Neural progenitor cell (in vitro differentiated cells): ENCODE data around the gene FRRS1. TPM values are rescaled to one million over a fixed set of nuclear protein-coding genes. Genes with fewer than 3 reads are reported as not detected.

Source experiments
- DNase-seq: peaks from one replicate; pipeline ENCODE4 v3.0.0-alpha.2; 2016; ENCODE audit warnings: low spot score
- H2AFZ ChIP-seq: fragments of 200-600 bp; sonication (generic); replicated peaks from 2 replicates; pipeline ENCODE4 v1.6.1; 2016; ENCODE audit warnings: antibody characterized with exemption
- H3F3A ChIP-seq: fragments of 200-600 bp; sonication (generic); 2 replicates; pipeline ENCODE4 v1.6.1; 2016; ENCODE audit warnings: antibody characterized with exemption, low read depth
- H3K27ac ChIP-seq: fragments of 200-600 bp; sonication (generic); 2 replicates; pipeline ENCODE4 v1.5.1; 2016; ENCODE audit warnings: mild to moderate bottlenecking
- H3K27me3 ChIP-seq: fragments of 200-600 bp; sonication (generic); 2 replicates; pipeline ENCODE4 v1.6.1; 2016; ENCODE audit warnings: mild to moderate bottlenecking, moderate library complexity
- H3K36me3 ChIP-seq: fragments of 200-600 bp; sonication (generic); 2 replicates; pipeline ENCODE4 v1.5.1; 2016
- H3K4me1 ChIP-seq: fragments of 200-600 bp; sonication (generic); 2 replicates; pipeline ENCODE4 v1.6.1; 2016; ENCODE audit warnings: mixed run types
- H3K4me2 ChIP-seq: fragments of 200-600 bp; sonication (generic); 2 replicates; pipeline ENCODE4 v1.6.1; 2016
- H3K4me3 ChIP-seq: fragments of 200-600 bp; sonication (generic); 2 replicates; pipeline ENCODE4 v1.5.1; 2016
- H3K79me2 ChIP-seq: fragments of 200-600 bp; sonication (generic); 2 replicates; pipeline ENCODE4 v1.6.1; 2016; ENCODE audit warnings: low read depth
- H3K9ac ChIP-seq: fragments of 200-600 bp; sonication (generic); 2 replicates; pipeline ENCODE4 v1.6.1; 2016
- H3K9me3 ChIP-seq: fragments of 200-600 bp; sonication (generic); 2 replicates; pipeline ENCODE4 v1.5.1; 2016; ENCODE audit warnings: low read depth
- H4K20me1 ChIP-seq: fragments of 200-600 bp; sonication (generic); 2 replicates; pipeline ENCODE4 v1.6.1; 2016; ENCODE audit warnings: low read depth
- H3K27ac Mint-ChIP-seq: 3 replicates; pipeline ENCODE4 v1.8.0; 2021; ENCODE audit warnings: mixed read lengths
- H3K27me3 Mint-ChIP-seq: 2 replicates; pipeline ENCODE4 v1.8.0; 2022; ENCODE audit warnings: low read depth, mild to moderate bottlenecking, inconsistent platforms, moderate library complexity, mixed read lengths; ENCODE audit not compliant: insufficient read depth
- H3K36me3 Mint-ChIP-seq: 3 replicates; pipeline ENCODE4 v1.8.0; 2021; ENCODE audit warnings: mixed read lengths
- H3K4me1 Mint-ChIP-seq: 3 replicates; pipeline ENCODE4 v1.8.0; 2021; ENCODE audit warnings: mixed read lengths
- H3K4me3 Mint-ChIP-seq: 3 replicates; pipeline ENCODE4 v1.8.0; 2021; ENCODE audit warnings: mild to moderate bottlenecking, moderate library complexity, mixed read lengths
- H3K9me3 Mint-ChIP-seq: 3 replicates; pipeline ENCODE4 v1.8.0; 2020; ENCODE audit warnings: mixed read lengths
- EZH2 ChIP-seq: fragments of 200-600 bp; sonication (generic); IDR thresholded peaks from 2 replicates; pipeline ENCODE4 v1.6.1; 2017; ENCODE audit warnings: antibody characterized with exemption, mild to moderate bottlenecking, moderate library complexity
- EZH2phosphoT487 ChIP-seq: fragments of 200-600 bp; sonication (generic); IDR thresholded peaks from 2 replicates; pipeline ENCODE4 v1.6.1; 2017; ENCODE audit warnings: antibody characterized with exemption
- total RNA-seq: library from RNA; depleted of rRNA; stranded (reverse); fragments of >200 nt; gene quantifications from 2 replicates; pipeline ENCODE4 v1.2.3, GENCODE V29; 2015; ENCODE audit warnings: low replicate concordance
- TF ChIP-seq, protein P1 (sequence below): fragments of 200-600 bp; sonication (generic); IDR thresholded peaks from 2 replicates; pipeline ENCODE4 v1.5.1; 2017; ENCODE audit warnings: antibody characterized with exemption, mild to moderate bottlenecking

The FRRS1 gene
- total RNA-seq, 1 donor from 2014 or later: 5.1 TPM

DNA sequence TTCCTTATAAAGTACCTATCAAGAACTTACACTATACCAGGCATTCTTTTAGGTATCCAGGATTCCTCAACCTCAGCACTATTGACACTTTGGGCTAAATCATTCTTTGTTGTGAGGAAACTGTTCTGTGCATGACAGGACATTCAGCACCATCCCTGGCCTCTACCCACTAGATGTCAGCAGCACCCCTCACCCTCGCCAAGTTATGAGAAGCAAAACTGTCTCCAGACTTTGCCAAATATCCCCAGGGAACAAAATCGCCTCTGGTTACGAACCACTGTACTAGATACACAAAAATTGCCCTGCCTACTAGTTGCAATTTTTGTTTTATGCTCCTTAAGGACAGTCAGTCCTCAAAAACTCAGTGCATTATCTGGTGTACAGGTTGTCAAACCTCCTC, 84.9 kb downstream of the FRRS1 start:
- TF ChIP-seq EZH2 (no peak), EZH2phosphoT487 (no peak)
- TF ChIP-seq, protein P1, sequence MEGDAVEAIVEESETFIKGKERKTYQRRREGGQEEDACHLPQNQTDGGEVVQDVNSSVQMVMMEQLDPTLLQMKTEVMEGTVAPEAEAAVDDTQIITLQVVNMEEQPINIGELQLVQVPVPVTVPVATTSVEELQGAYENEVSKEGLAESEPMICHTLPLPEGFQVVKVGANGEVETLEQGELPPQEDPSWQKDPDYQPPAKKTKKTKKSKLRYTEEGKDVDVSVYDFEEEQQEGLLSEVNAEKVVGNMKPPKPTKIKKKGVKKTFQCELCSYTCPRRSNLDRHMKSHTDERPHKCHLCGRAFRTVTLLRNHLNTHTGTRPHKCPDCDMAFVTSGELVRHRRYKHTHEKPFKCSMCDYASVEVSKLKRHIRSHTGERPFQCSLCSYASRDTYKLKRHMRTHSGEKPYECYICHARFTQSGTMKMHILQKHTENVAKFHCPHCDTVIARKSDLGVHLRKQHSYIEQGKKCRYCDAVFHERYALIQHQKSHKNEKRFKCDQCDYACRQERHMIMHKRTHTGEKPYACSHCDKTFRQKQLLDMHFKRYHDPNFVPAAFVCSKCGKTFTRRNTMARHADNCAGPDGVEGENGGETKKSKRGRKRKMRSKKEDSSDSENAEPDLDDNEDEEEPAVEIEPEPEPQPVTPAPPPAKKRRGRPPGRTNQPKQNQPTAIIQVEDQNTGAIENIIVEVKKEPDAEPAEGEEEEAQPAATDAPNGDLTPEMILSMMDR: no peak
- H2AFZ ChIP-seq: peak overlapping the region; percentile 73
- H3K27me3 Mint-ChIP-seq: no peaks in the 10 kb centered on the region
- H3K36me3 ChIP-seq: no peaks in the 10 kb centered on the region
- H3K4me2 ChIP-seq: no peak overlapping the region
- no peak overlapping the region for H3K27ac ChIP-seq
- peaks cover 6% of the 10 kb centered on the region for H3K4me1 Mint-ChIP-seq
- H3K4me1 ChIP-seq: no peaks in the 10 kb centered on the region
- no peaks in the 10 kb centered on the region for H3K27me3 ChIP-seq
- H3K79me2 ChIP-seq: no peaks in the 10 kb centered on the region
- no peaks in the 10 kb centered on the region for H3K36me3 Mint-ChIP-seq
- H3K4me3 Mint-ChIP-seq: no peak overlapping the region
- no peak overlapping the region for H3K9ac ChIP-seq
- H3K9me3 ChIP-seq: no peaks in the 10 kb centered on the region
- H3K4me3 ChIP-seq: no peak overlapping the region
- H3F3A ChIP-seq: no peaks in the 10 kb centered on the region
- DNase-seq: no peak
- no peaks in the 10 kb centered on the region for H3K9me3 Mint-ChIP-seq
- H3K27ac Mint-ChIP-seq: no peak overlapping the region
- H4K20me1 ChIP-seq: no peaks in the 10 kb centered on the region

DNA sequence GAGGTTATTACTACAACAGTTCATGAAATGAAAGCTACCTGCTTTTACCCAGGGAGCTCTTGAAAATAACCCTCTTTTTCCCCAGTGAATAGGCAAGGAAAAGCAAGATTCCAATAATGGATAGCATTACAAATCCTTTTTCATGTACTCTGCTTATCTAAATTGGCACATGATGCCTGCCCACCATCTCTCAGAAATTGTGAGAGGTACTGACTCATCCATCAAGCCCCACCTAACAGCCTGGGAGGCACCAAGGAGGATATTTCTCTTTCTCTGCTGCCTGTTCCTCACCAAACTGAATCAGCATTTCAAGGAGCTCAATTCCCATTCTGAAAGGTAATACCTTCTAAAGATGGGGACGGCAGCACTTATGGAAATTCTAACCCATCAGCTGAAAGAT, 86.2 kb downstream of the FRRS1 start:
- Mint-ChIP-seq H3K36me3 (no peaks in the 10 kb centered on the region), H3K4me3 (no peak overlapping the region), H3K27ac (no peak overlapping the region), H3K9me3 (no peaks in the 10 kb centered on the region), H3K27me3 (no peaks in the 10 kb centered on the region), H3K4me1 (peaks cover 3% of the 10 kb centered on the region)
- no peak for DNase-seq
- H3K79me2 ChIP-seq: no peaks in the 10 kb centered on the region
- H3K9me3 ChIP-seq: no peaks in the 10 kb centered on the region
- no peaks in the 10 kb centered on the region for H3K36me3 ChIP-seq
- no peaks in the 10 kb centered on the region for H3F3A ChIP-seq
- H2AFZ ChIP-seq: no peak overlapping the region
- H3K27ac ChIP-seq: no peak overlapping the region
- no peaks in the 10 kb centered on the region for H4K20me1 ChIP-seq
- H3K4me3 ChIP-seq: no peak overlapping the region
- no peak overlapping the region for H3K9ac ChIP-seq
- H3K4me1 ChIP-seq: peaks cover 9% of the 10 kb centered on the region
- no peaks in the 10 kb centered on the region for H3K27me3 ChIP-seq
- no peak for TF ChIP-seq EZH2
- H3K4me2 ChIP-seq: no peak overlapping the region

DNA sequence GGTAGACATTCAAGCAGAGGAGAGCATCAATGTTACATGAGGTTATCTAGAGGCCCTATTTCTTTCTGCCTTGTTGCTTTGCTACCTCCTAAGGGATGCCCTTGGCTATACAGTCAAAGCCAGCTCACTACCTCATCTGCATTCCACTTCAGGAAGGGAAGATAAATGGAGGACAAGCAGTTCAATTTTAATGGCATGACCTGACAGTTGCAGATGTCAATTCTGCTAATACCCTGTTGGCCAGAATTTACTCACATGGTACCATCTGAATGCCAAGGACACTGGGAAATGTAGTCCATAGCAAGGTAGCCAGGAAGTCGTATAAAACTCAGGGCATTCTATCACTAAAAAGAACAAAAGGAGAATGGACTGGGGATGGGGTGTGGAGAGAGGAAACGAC, 89.0 kb downstream of the FRRS1 start:
- Histone ChIP-seq H3K79me2 (no peaks in the 10 kb centered on the region), H3K27me3 (no peaks in the 10 kb centered on the region), H4K20me1 (no peaks in the 10 kb centered on the region), H3K4me1 (peaks cover 9% of the 10 kb centered on the region), H3K4me2 (no peak overlapping the region), H3K4me3 (no peak overlapping the region), H3K9me3 (no peaks in the 10 kb centered on the region), H2AFZ (no peak overlapping the region), H3K9ac (no peak overlapping the region), H3K27ac (no peak overlapping the region), H3F3A (no peaks in the 10 kb centered on the region), H3K36me3 (no peaks in the 10 kb centered on the region)
- no peaks in the 10 kb centered on the region for H3K36me3 Mint-ChIP-seq
- TF ChIP-seq EZH2phosphoT487 (no peak), EZH2 (no peak)
- TF ChIP-seq, protein P1: no peak
- H3K27ac Mint-ChIP-seq: no peak overlapping the region
- DNase-seq: no peak
- H3K9me3 Mint-ChIP-seq: no peaks in the 10 kb centered on the region
- peaks cover 26% of the 10 kb centered on the region for H3K4me1 Mint-ChIP-seq
- H3K4me3 Mint-ChIP-seq: no peak overlapping the region
- H3K27me3 Mint-ChIP-seq: peaks cover 1% of the 10 kb centered on the region

DNA sequence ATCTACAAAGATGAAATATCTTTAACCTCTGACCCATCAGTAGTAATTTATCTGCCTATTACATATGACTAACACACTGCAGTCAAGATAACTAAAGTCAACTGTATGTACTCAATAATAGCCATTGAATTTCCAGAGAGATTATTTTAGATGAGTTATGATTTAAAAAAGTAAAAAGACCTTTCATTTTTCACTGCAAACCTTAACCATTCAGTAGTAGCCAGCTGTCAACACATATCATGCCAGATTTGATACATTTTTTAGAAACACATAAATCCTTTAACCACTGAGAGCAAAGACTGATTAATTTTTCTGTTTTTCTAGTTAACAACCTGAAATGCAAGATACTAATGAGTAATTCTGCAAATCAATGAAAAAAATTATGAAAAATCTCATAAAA, 89.6 kb downstream of the FRRS1 start:
- Histone ChIP-seq H3K36me3 (no peaks in the 10 kb centered on the region), H3K27ac (no peak overlapping the region), H3K9ac (no peak overlapping the region), H3K4me2 (no peak overlapping the region), H2AFZ (no peak overlapping the region), H3K4me3 (no peak overlapping the region), H3K79me2 (no peaks in the 10 kb centered on the region), H3K4me1 (peaks cover 9% of the 10 kb centered on the region), H3K9me3 (no peaks in the 10 kb centered on the region), H3F3A (no peaks in the 10 kb centered on the region), H4K20me1 (no peaks in the 10 kb centered on the region), H3K27me3 (no peaks in the 10 kb centered on the region)
- Mint-ChIP-seq H3K27ac (no peak overlapping the region), H3K36me3 (no peaks in the 10 kb centered on the region), H3K4me3 (no peak overlapping the region), H3K27me3 (peaks cover 2% of the 10 kb centered on the region), H3K4me1 (peaks cover 31% of the 10 kb centered on the region), H3K9me3 (no peaks in the 10 kb centered on the region)
- no peak for TF ChIP-seq EZH2
- TF ChIP-seq, protein P1: no peak
- TF ChIP-seq EZH2phosphoT487: no peak
- no peak for DNase-seq
